Fibroblast of the aortic adventitia (primary cell): ENCODE results near the gene FSIP1. TPM values are rescaled to one million over a fixed set of nuclear protein-coding genes. Genes with fewer than 3 reads are reported as not detected.

Source experiments
- DNase-seq: peaks from one replicate; pipeline ENCODE4 v3.0.0-alpha.2; 2010; ENCODE audit warnings: low read depth
- H3K4me3 ChIP-seq: 2 replicates; pipeline ENCODE4 v1.5.1; 2011; ENCODE audit warnings: low read depth, mild to moderate bottlenecking, control low read depth, low read length, moderate library complexity
- CTCF ChIP-seq: IDR thresholded peaks from 2 replicates; pipeline ENCODE4 v1.5.1; 2011; ENCODE audit warnings: mild to moderate bottlenecking, low read length, control low read depth, inconsistent platforms; ENCODE audit not compliant: insufficient read depth
- total RNA-seq: library from RNA; depleted of rRNA; stranded (reverse); fragments of >200 nt; gene quantifications from 2 replicates; pipeline ENCODE4 v1.2.3, GENCODE V29; 2012; ENCODE audit warnings: low replicate concordance

FSIP1 gene
- total RNA-seq, 1 donor: 4.2 TPM

GRCh38 chr15:39752246-39752645 is 30.4 kb downstream of the FSIP1 start:
- TF ChIP-seq CTCF: no peak
- H3K4me3 ChIP-seq: no peak overlapping the region
- peak; percentile 52 for DNase-seq

GRCh38 chr15:39748276-39748675 is 34.4 kb downstream of the FSIP1 start:
- TF ChIP-seq CTCF: no peak
- no peak for DNase-seq
- no peak overlapping the region for H3K4me3 ChIP-seq

- DNase-seq: peak; percentile 81
- no peak overlapping the region for H3K4me3 ChIP-seq
- no peak for TF ChIP-seq CTCF
Measured at GRCh38 chr15:39747326-39747725, 35.3 kb downstream of the FSIP1 start.

- DNase-seq: no peak
- no peak for TF ChIP-seq CTCF
- no peak overlapping the region for H3K4me3 ChIP-seq
Measured at GRCh38 chr15:39746714-39747276, 35.8 kb downstream of the FSIP1 start.

GRCh38 chr15:39746176-39746575 is 36.5 kb downstream of the FSIP1 start:
- H3K4me3 ChIP-seq: no peak overlapping the region
- peak; percentile 35 for DNase-seq
- TF ChIP-seq CTCF: no peak

GRCh38 chr15:39745415-39745814 is 37.2 kb downstream of the FSIP1 start:
- no peak overlapping the region for H3K4me3 ChIP-seq
- no peak for TF ChIP-seq CTCF
- DNase-seq: no peak
